HepG2 (cell line): ENCODE results near the gene MIA. TPM values are rescaled to one million over a fixed set of nuclear protein-coding genes. Genes with fewer than 3 reads are reported as not detected.
"Not testable (repeated sequence)": the region's sequence is repeated elsewhere in the genome, so short reads cannot be mapped to it uniquely, and the experiment has no call there.

Source experiments
- ATAC-seq: fragments of 200-7000 bp; cut with Tn5 transposase; 3 replicates; pipeline ENCODE4 v1.9.1; 2020; ENCODE audit warnings: mild to moderate bottlenecking, moderate library complexity
- BruUV-seq: library from RNA; stranded (reverse); fragments of 400-500 nt; replicated peaks from 2 replicates; lab custom pipeline; 2021; lab: Mats Ljungman, UMichigan
- CTCF ChIA-PET: fragments of 300-600 bp; formaldehyde crosslinking; extraction: SDS; loops from one replicate; lab custom pipeline; 2021; ENCODE audit warnings: low total read pairs, inconsistent platforms, low intra/inter-chr PET ratio; lab: Yijun Ruan, JAX
- POLR2A ChIA-PET: fragments of 350-600 bp; sonication (Branson Sonifier 250); formaldehyde crosslinking; loops from one replicate; lab custom pipeline; 2020; ENCODE audit warnings: antibody characterized with exemption, inconsistent platforms; lab: Yijun Ruan, JAX
- DNase-seq: peaks from one replicate; pipeline ENCODE4 v3.0.0-alpha.2; 2015; ENCODE audit warnings: low spot score
- FAIRE-seq: peaks from 3 replicates; lab custom pipeline; 2011; peaks lifted over from hg19 to GRCh38; lab: Jason Lieb, UNC
- H2AFZ ChIP-seq: one replicate; pipeline ENCODE4 v1.6.1; 2011; ENCODE audit warnings: low read length, inconsistent platforms
- H3K27ac ChIP-seq: fragments of 300-600 bp; 3 replicates; pipeline ENCODE4 v1.8.0; 2011; ENCODE audit warnings: mixed run types, mild to moderate bottlenecking, mixed read lengths, low read length, inconsistent platforms; ENCODE audit not compliant: insufficient read depth; ENCODE audit errors: extremely low read length
- H3K27me3 ChIP-seq, 2 experiments: fragments of 200-600 bp in 1 of 2; 2 replicates in 1 of 2; 3 replicates in 1 of 2; pipeline versions ENCODE4 v1.6.0 to v1.8.0; 2011; ENCODE audit warnings: low read length in 2 of 2, mild to moderate bottlenecking in 2 of 2, moderate library complexity in 2 of 2, inconsistent platforms in 1 of 2; ENCODE audit not compliant: insufficient read depth in 2 of 2, control insufficient read depth in 1 of 2
- H3K36me3 ChIP-seq, 2 experiments: fragments of 200-600 bp in 1 of 2; replicated peaks in 1 of 2; 2 replicates in 1 of 2; 3 replicates in 1 of 2; pipeline versions ENCODE4 v1.5.1 to v1.8.0; 2011; ENCODE audit warnings: low read length in 2 of 2, inconsistent platforms in 1 of 2; ENCODE audit not compliant: insufficient read depth in 2 of 2, control insufficient read depth in 1 of 2
- H3K4me1 ChIP-seq: 2 replicates; pipeline ENCODE4 v1.5.1; 2012; ENCODE audit warnings: low read length, inconsistent platforms; ENCODE audit not compliant: insufficient read depth
- H3K4me2 ChIP-seq: 2 replicates; pipeline ENCODE4 v1.6.0; 2011; ENCODE audit warnings: low read depth, low read length, inconsistent platforms
- H3K4me3 ChIP-seq, 3 experiments: fragments of 200-600 bp in 1 of 3; sonication (generic), shearing (Covaris generic) in 1 of 3; replicated peaks in 1 of 3; 2 replicates each; pipeline ENCODE4 v1.5.1; 2011 to 2016; ENCODE audit warnings: low read length in 3 of 3, inconsistent platforms in 2 of 3, low read depth in 2 of 3, mild to moderate bottlenecking in 2 of 3, control low read depth in 1 of 3, mixed read lengths in 1 of 3; ENCODE audit not compliant: insufficient read depth in 1 of 3
- H3K79me2 ChIP-seq: one replicate; pipeline ENCODE4 v1.6.1; 2011; ENCODE audit warnings: low read length, inconsistent platforms; ENCODE audit not compliant: insufficient read depth
- H3K9ac ChIP-seq: 2 replicates; pipeline ENCODE4 v1.6.0; 2011; ENCODE audit warnings: mild to moderate bottlenecking, low read depth, low read length, inconsistent platforms; ENCODE audit not compliant: insufficient read depth
- H3K9me3 ChIP-seq: 2 replicates; pipeline ENCODE4 v1.5.1; 2012; ENCODE audit warnings: mild to moderate bottlenecking, low read length
- H4K20me1 ChIP-seq: 2 replicates; pipeline ENCODE4 v1.6.0; 2011; ENCODE audit warnings: inconsistent platforms, mild to moderate bottlenecking, low read length, moderate library complexity; ENCODE audit not compliant: insufficient read depth
- CTCF ChIP-seq: sonication (generic); formaldehyde crosslinking; IDR thresholded peaks from 2 replicates; pipeline ENCODE4 v1.5.0; 2020; ENCODE audit warnings: mild to moderate bottlenecking, missing genetic modification reagents, moderate library complexity
- HDAC1 ChIP-seq: sonication (generic); formaldehyde crosslinking; IDR thresholded peaks from 2 replicates; pipeline ENCODE4 v1.5.1; 2020; ENCODE audit warnings: mild to moderate bottlenecking, missing genetic modification reagents
- HOXA3 ChIP-seq: sonication (generic); formaldehyde crosslinking; IDR thresholded peaks from 2 replicates; pipeline ENCODE4 v1.5.0; 2020; ENCODE audit warnings: missing genetic modification reagents
- KDM1A ChIP-seq: IDR thresholded peaks from 2 replicates; pipeline ENCODE4 v1.6.1; 2016; ENCODE audit warnings: missing compliant biosample characterization
- KDM2A ChIP-seq: sonication (generic); formaldehyde crosslinking; IDR thresholded peaks from 2 replicates; pipeline ENCODE4 v1.4.0; 2020; ENCODE audit warnings: low read depth, missing genetic modification reagents, borderline replicate concordance
- MTA1 ChIP-seq: sonication (generic); formaldehyde crosslinking; IDR thresholded peaks from 2 replicates; pipeline ENCODE4 v1.4.0; 2020; ENCODE audit warnings: missing genetic modification reagents, mild to moderate bottlenecking, borderline replicate concordance
- RFX3 ChIP-seq: IDR thresholded peaks from 2 replicates; pipeline ENCODE4 v1.6.1; 2016; ENCODE audit warnings: missing biosample characterization, missing genetic modification reagents
- SMYD3 ChIP-seq: sonication (generic); formaldehyde crosslinking; IDR thresholded peaks from 2 replicates; pipeline ENCODE4 v1.8.1; 2023; ENCODE audit warnings: mild to moderate bottlenecking, missing genetic modification reagents
- ZFY ChIP-seq: sonication (generic); formaldehyde crosslinking; IDR thresholded peaks from 2 replicates; pipeline ENCODE4 v1.4.0; 2020; ENCODE audit warnings: missing genetic modification reagents
- ZNF160 ChIP-seq: sonication (generic); formaldehyde crosslinking; IDR thresholded peaks from 2 replicates; pipeline ENCODE4 v1.8.0; 2022; ENCODE audit warnings: mild to moderate bottlenecking, inconsistent platforms, missing genetic modification reagents
- ZNF33B ChIP-seq: sonication (generic); formaldehyde crosslinking; IDR thresholded peaks from 2 replicates; pipeline ENCODE4 v1.5.1; 2020; ENCODE audit warnings: mild to moderate bottlenecking, missing genetic modification reagents
- ZNF574 ChIP-seq: sonication (generic); formaldehyde crosslinking; IDR thresholded peaks from 2 replicates; pipeline ENCODE4 v1.4.0; 2020; ENCODE audit warnings: missing genetic modification reagents
- ZNF839 ChIP-seq: sonication (generic); formaldehyde crosslinking; IDR thresholded peaks from 2 replicates; pipeline ENCODE4 v1.4.0; 2020; ENCODE audit warnings: missing genetic modification reagents, mild to moderate bottlenecking, borderline replicate concordance
- WGBS: methylation state at CpG from one replicate; pipeline ENCODE4 v1.1.6; 2017; ENCODE audit warnings: low lambda C conversion rate; 5-methylcytosine and 5-hydroxymethylcytosine counted together
- in situ Hi-C: cut with HindIII; loops from 2 replicates; pipeline ENCODE4 v1.10.0; 2017; ENCODE audit warnings: low pct_unique_long_range_greater_than_20kb; ENCODE audit not compliant: extremely low pct_ligation_motif_present
- intact Hi-C: fragments of 100-400 bp; cut with micrococcal nuclease; formaldehyde crosslinking; loops from one replicate; pipeline ENCODE4 v1.10.0; 2022; ENCODE audit not compliant: unreplicated experiment
- polyA plus RNA-seq, 8 experiments: library from polyadenylated mRNA; depleted of rRNA in 3 of 8; stranded (reverse) in 7 of 8; unstranded in 1 of 8; fragments of >200 nt; fragmentation: Illumina TruSeq in 4 of 8; extraction: Trizol in 4 of 8; gene quantifications; 2 replicates each; pipeline versions ENCODE4 v1.2.1 to v1.2.3, GENCODE V29; 2011 to 2016; ENCODE audit warnings: low read depth in 4 of 8, missing spikeins in 1 of 8, mixed read lengths in 1 of 8; ENCODE audit not compliant: insufficient read depth in 1 of 8
- total RNA-seq, 5 experiments: library from RNA; depleted of rRNA; stranded (reverse); fragments of >200 nt; fragmentation: Illumina TruSeq; extraction: Trizol; gene quantifications; 2 replicates each; pipeline ENCODE4 v1.2.3, GENCODE V29; 2016; ENCODE audit warnings: low read depth in 1 of 5
- TF ChIP-seq, protein P1 (sequence below): sonication (generic); formaldehyde crosslinking; IDR thresholded peaks from 2 replicates; pipeline ENCODE4 v1.4.0; 2020; ENCODE audit warnings: missing genetic modification reagents
- TF ChIP-seq, protein P2 (sequence below): sonication (generic); IDR thresholded peaks from 2 replicates; pipeline ENCODE4 v1.6.1; 2016; ENCODE audit warnings: low read depth, borderline replicate concordance

MIA gene
- total and polyA plus RNA-seq, 2 of the 13 experiments (the other 11 are each of a cell fraction or from before 2014, with no cell fraction given) = 0.61 TPM; not detected in 1

- TF ChIP-seq ZNF160 = no peak
- no peak for TF ChIP-seq KDM1A (CRISPR knock-in tag)
- TF ChIP-seq, protein P1, sequence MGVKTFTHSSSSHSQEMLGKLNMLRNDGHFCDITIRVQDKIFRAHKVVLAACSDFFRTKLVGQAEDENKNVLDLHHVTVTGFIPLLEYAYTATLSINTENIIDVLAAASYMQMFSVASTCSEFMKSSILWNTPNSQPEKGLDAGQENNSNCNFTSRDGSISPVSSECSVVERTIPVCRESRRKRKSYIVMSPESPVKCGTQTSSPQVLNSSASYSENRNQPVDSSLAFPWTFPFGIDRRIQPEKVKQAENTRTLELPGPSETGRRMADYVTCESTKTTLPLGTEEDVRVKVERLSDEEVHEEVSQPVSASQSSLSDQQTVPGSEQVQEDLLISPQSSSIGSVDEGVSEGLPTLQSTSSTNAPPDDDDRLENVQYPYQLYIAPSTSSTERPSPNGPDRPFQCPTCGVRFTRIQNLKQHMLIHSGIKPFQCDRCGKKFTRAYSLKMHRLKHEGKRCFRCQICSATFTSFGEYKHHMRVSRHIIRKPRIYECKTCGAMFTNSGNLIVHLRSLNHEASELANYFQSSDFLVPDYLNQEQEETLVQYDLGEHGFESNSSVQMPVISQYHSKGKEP (CRISPR knock-in tag) = no peak
- no peak for TF ChIP-seq ZNF839 (CRISPR knock-in tag)
- TF ChIP-seq MTA1 = no peak
- TF ChIP-seq RFX3 (CRISPR knock-in tag) = no peak
- TF ChIP-seq ZNF33B (CRISPR knock-in tag) = no peak
- TF ChIP-seq SMYD3 (CRISPR knock-in tag) = no peak
Measured at GRCh38 chr19:40815223-40815622, 39.9 kb downstream of the MIA start (continued).

DNA sequence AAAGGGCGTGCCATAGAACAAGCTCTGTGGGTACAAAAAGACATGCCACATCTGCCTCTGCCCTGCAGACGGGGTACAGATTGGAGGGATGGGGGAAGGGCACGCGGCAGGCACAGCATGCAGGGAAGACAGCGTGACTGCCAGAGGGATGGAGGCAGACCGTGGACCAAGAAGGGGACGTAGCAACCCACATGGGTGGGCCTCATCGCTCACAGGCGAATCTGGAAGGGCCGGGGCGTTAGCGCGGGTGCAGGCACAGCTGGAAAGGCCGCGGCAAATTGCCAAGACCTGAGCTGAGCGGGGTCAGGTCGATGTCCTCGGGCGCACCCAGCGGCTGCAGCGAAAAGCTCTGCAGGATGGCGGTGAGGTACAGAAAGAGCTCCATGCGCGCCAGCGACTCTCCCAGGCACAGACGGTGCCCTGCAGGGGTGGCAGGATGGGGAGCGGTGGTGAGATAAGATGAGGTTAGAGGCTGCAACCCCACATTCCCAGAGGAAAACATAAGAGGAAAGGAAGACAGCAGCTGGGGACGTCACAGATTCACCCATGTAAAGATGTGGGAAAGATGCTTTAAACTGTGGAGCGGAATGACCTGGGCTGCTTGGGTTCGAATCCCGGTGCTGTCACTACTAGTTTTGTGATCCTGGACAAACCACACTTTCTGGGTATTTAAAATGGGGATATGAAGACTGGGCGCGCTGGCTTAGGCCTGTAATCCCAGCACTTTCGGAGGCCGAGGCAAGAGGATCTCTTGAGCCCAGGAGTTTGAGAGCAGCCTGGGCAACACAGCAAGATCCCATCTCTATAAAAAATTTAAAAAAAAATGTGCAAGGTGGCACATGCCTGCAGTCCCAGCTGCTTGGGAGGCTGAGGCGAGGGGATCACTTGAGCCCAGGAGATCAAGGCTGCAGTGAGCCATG, 43.4 kb downstream of the MIA start:
- in situ Hi-C loops = loop anchor here (10.0 kb wide), 1 partner anchor 316 kb away; no protein-coding TSS in a partner anchor
- H3K4me3 ChIP-seq = peak overlapping the region in 1 of 3 experiments; percentile 65; a peak in 2 of 6 replicates
- WGBS = 72% methylated on average over 10 of the region's 36 CpGs
- DNase-seq, POLR2A ChIA-PET, H3K27me3 ChIP-seq, H3K9me3 ChIP-seq, H3K9ac ChIP-seq, H3K79me2 ChIP-seq, intact Hi-C loops, H3K27ac ChIP-seq, H4K20me1 ChIP-seq, BruUV-seq, H3K36me3 ChIP-seq, H2AFZ ChIP-seq: not testable (repeated sequence)
- CTCF ChIA-PET = interaction anchor here (1.6 kb wide), 1 partner anchor 156 kb away, joined by 8 read pairs; no protein-coding TSS in a partner anchor
- ATAC-seq (peak; percentile 91), FAIRE-seq (peak; percentile 74)
- H3K4me1 ChIP-seq = peaks cover 19% of the 10 kb centered on the region
- H3K4me2 ChIP-seq = peak overlapping the region; percentile 67
- TF ChIP-seq ZNF574 (CRISPR knock-in tag) (peak; percentile 38; the same call in 1 of the 2 replicates), ZFY (peak; percentile 43; the same call in 1 of the 2 replicates), CTCF (CRISPR knock-in tag) (peak; percentile 52), HOXA3 (peak; percentile 48), KDM2A (CRISPR knock-in tag) (peak; percentile 33; the same call in 1 of the 2 replicates), HDAC1 (CRISPR knock-in tag) (0 out of 2 replicates have a peak, but pooled peaks have one; percentile 23)
- TF ChIP-seq, protein P2, sequence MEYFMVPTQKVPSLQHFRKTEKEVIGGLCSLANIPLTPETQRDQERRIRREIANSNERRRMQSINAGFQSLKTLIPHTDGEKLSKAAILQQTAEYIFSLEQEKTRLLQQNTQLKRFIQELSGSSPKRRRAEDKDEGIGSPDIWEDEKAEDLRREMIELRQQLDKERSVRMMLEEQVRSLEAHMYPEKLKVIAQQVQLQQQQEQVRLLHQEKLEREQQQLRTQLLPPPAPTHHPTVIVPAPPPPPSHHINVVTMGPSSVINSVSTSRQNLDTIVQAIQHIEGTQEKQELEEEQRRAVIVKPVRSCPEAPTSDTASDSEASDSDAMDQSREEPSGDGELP = peak; percentile 75; the same call in 1 of the 2 replicates
